ENCODE results near the gene MAGOHB. TPM values are rescaled to one million over a fixed set of nuclear protein-coding genes. Genes with fewer than 3 reads are reported as not detected.

The MAGOHB gene
- polyA plus RNA-seq, 1 of the 3 experiments (the other 2 are of a cell fraction): 15.7 TPM

- 92% methylated on average over 3 of the region's 3 CpGs for WGBS (ENCODE audit: low lambda C conversion rate)
- CTCF ChIA-PET: interaction anchor here (0.6 to 1.2 kb wide), 2 partner anchors 247 to 374 kb away, joined by 3 to 4 read pairs; no protein-coding TSS in a partner anchor
- Histone ChIP-seq H3K4me1 (ENCODE audit: control insufficient read depth in 1 of 2, insufficient read depth in 2 of 2, low read depth in 1 of 2, low read length in 1 of 2) (peaks cover 6 to 10% of the 10 kb centered on the region in 2 experiments; a peak in 3 of 4 replicates), H3K9me2 (no peaks in the 10 kb centered on the region), H3K4me2 (no peak overlapping the region), H3F3A (replicated peaks; ENCODE audit: insufficient read depth) (peaks cover 3% of the 10 kb centered on the region), H3K79me2 (ENCODE audit: insufficient read depth) (peaks cover 27% of the 10 kb centered on the region), H3K4me3 (ENCODE audit: low read depth in 2 of 2, low read length in 1 of 2) (no peak overlapping the region), H2AFZ (ENCODE audit: low read depth) (no peak overlapping the region), H3K27me3 (ENCODE audit: insufficient read depth) (no peaks in the 10 kb centered on the region), H3K9ac (no peak overlapping the region), H3K27ac (ENCODE audit: low read depth in 2 of 2, low read length in 1 of 2) (no peak overlapping the region), H4K20me1 (ENCODE audit: insufficient read depth) (no peaks in the 10 kb centered on the region), H3K36me3 (replicated peaks in 1 of 2; ENCODE audit: control insufficient read depth in 1 of 2, insufficient read depth in 2 of 2, low read length in 1 of 2) (peaks cover 50 to 53% of the 10 kb centered on the region in 2 experiments), H3K9me3 (no peaks in the 10 kb centered on the region)
- no peak for TF ChIP-seq EP300 (IDR thresholded peaks at IDR 0.05; ENCODE audit: borderline replicate concordance in 1 of 2, low read depth in 1 of 2, low read length in 1 of 2)
- no peak for TF ChIP-seq GATA2 (CRISPR knock-in tag; IDR thresholded peaks at IDR 0.05)
- no peak for TF ChIP-seq SIN3A (IDR thresholded peaks at IDR 0.05; ENCODE audit: borderline replicate concordance, low read depth, low read length)
- TF ChIP-seq RFX5 (IDR thresholded peaks at IDR 0.05; ENCODE audit: low read length): no peak
- TF ChIP-seq EZH2phosphoT487 (IDR thresholded peaks at IDR 0.05; ENCODE audit: borderline replicate concordance, low read depth): no peak
- TF ChIP-seq ELF1 (IDR thresholded peaks at IDR 0.05): no peak
- TF ChIP-seq CTCF (IDR thresholded peaks at IDR 0.05): no peak
- POLR2A ChIA-PET: no interaction called here
- no peak for DNase-seq
These were observed 3.2 kb downstream of the MAGOHB start for GRCh38 chr12:10610188-10610587.

- H3K4me2 ChIP-seq: no peak overlapping the region
- peaks cover 23% of the 10 kb centered on the region for H3K79me2 ChIP-seq (ENCODE audit: insufficient read depth)
- peaks cover 3% of the 10 kb centered on the region for H3F3A ChIP-seq (replicated peaks; ENCODE audit: insufficient read depth)
- H3K4me1 ChIP-seq (ENCODE audit: control insufficient read depth in 1 of 2, insufficient read depth in 2 of 2, low read depth in 1 of 2, low read length in 1 of 2): peaks cover 6 to 10% of the 10 kb centered on the region in 2 experiments; a peak in 3 of 4 replicates
- no peaks in the 10 kb centered on the region for H4K20me1 ChIP-seq (ENCODE audit: insufficient read depth)
- no peaks in the 10 kb centered on the region for H3K27me3 ChIP-seq (ENCODE audit: insufficient read depth)
- peaks cover 62% of the 10 kb centered on the region in 2 experiments for H3K36me3 ChIP-seq (replicated peaks in 1 of 2; ENCODE audit: control insufficient read depth in 1 of 2, insufficient read depth in 2 of 2, low read length in 1 of 2)
- 97% methylated on average over 3 of the region's 3 CpGs for WGBS (ENCODE audit: low lambda C conversion rate)
- H3K9me3 ChIP-seq: no peaks in the 10 kb centered on the region
- H3K4me3 ChIP-seq (ENCODE audit: low read depth in 2 of 2, low read length in 1 of 2): no peak overlapping the region
- POLR2A ChIA-PET: no interaction called here
- DNase-seq: peak; percentile 14
- no peaks in the 10 kb centered on the region for H3K9me2 ChIP-seq
- TF ChIP-seq YY1 (IDR thresholded peaks at IDR 0.05; ENCODE audit: low read depth): no peak
- TF ChIP-seq CTCF (IDR thresholded peaks at IDR 0.05): peak; percentile 55
- no peak overlapping the region for H2AFZ ChIP-seq (ENCODE audit: low read depth)
- no peak overlapping the region for H3K9ac ChIP-seq
- no peak overlapping the region for H3K27ac ChIP-seq (ENCODE audit: low read depth in 2 of 2, low read length in 1 of 2)
- CTCF ChIA-PET: interaction anchor here (0.9 to 1.1 kb wide), 3 partner anchors 13 to 45 kb away, joined by 3 to 4 read pairs (median 3); no protein-coding TSS in a partner anchor
These were observed 5.4 kb downstream of the MAGOHB start for GRCh38 chr12:10607885-10608458.

All from SK-N-SH (cell line).